K562 (cell line): Measurements from ENCODE around the gene B3GLCT. TPM values are rescaled to one million over a fixed set of nuclear protein-coding genes. Genes with fewer than 3 reads are reported as not detected.

ENCODE experiments used
- ATAC-seq: fragments of 200-7000 bp; cut with Tn5 transposase; 3 replicates; pipeline ENCODE4 v1.9.1; 2020; ENCODE audit warnings: moderate library complexity
- BruUV-seq: library from RNA; stranded (reverse); fragments of 400-500 nt; replicated peaks from 2 replicates; lab custom pipeline; 2021; lab: Mats Ljungman, UMichigan
- CTCF ChIA-PET: fragments of 300-600 bp; formaldehyde crosslinking; extraction: SDS; loops from one replicate; lab custom pipeline; 2021; ENCODE audit warnings: low intra/inter-chr PET ratio; lab: Yijun Ruan, JAX
- POLR2A ChIA-PET: fragments of 300-600, 350-650 bp; sonication (Branson Sonifier 250); formaldehyde crosslinking; extraction: SDS; loops from one replicate; lab custom pipeline; 2021; ENCODE audit warnings: antibody characterized with exemption, inconsistent platforms; lab: Yijun Ruan, JAX
- DNase-seq, 4 experiments: peaks; one replicate each; pipeline versions ENCODE4 v3.0.0 to v3.0.0-alpha.2; 2011 to 2018; ENCODE audit warnings: low spot score in 3 of 4, mixed read lengths in 3 of 4; ENCODE audit errors: extremely low read depth in 1 of 4
- FAIRE-seq: peaks from 2 replicates; lab custom pipeline; 2011; peaks lifted over from hg19 to GRCh38; lab: Jason Lieb, UNC
- H2AFZ ChIP-seq: 2 replicates; pipeline ENCODE4 v1.6.0; 2011; ENCODE audit warnings: low read depth, low read length, control low read depth, inconsistent platforms
- H3K27ac ChIP-seq: fragments of 200-600 bp; 3 replicates; pipeline ENCODE4 v1.8.0; 2011; ENCODE audit warnings: low read depth, mild to moderate bottlenecking, control low read depth, inconsistent platforms, low read length, moderate library complexity, mixed read lengths; ENCODE audit errors: extremely low read depth
- H3K27me3 ChIP-seq, 2 experiments: fragments of 300-600 bp in 1 of 2; 2 replicates in 1 of 2; 3 replicates in 1 of 2; pipeline versions ENCODE4 v1.6.0 to v1.8.0; 2011; ENCODE audit warnings: inconsistent platforms in 2 of 2, low read length in 2 of 2, mild to moderate bottlenecking in 1 of 2, mixed read lengths in 1 of 2, moderate library complexity in 1 of 2; ENCODE audit not compliant: control insufficient read depth in 2 of 2, insufficient read depth in 2 of 2
- H3K36me3 ChIP-seq: fragments of 300-600 bp; 3 replicates; pipeline ENCODE4 v1.8.0; 2011; ENCODE audit warnings: mild to moderate bottlenecking, low read length, inconsistent platforms; ENCODE audit not compliant: control insufficient read depth, insufficient read depth
- H3K4me1 ChIP-seq, 2 experiments: fragments of 200-600 bp in 1 of 2; replicated peaks in 1 of 2; 2 replicates in 1 of 2; 3 replicates in 1 of 2; pipeline versions ENCODE4 v1.5.1 to v1.8.0; 2011; ENCODE audit warnings: inconsistent platforms in 2 of 2, low read length in 2 of 2, mild to moderate bottlenecking in 1 of 2, mixed read lengths in 1 of 2, moderate library complexity in 1 of 2; ENCODE audit not compliant: control insufficient read depth in 2 of 2, insufficient read depth in 2 of 2
- H3K4me2 ChIP-seq: 2 replicates; pipeline ENCODE4 v1.6.1; 2011; ENCODE audit warnings: low read length, control low read depth, inconsistent platforms, mixed read lengths; ENCODE audit not compliant: insufficient read depth
- H3K4me3 ChIP-seq: fragments of 200-600 bp; sonication (generic), shearing (Covaris generic); 2 replicates; pipeline ENCODE4 v1.5.1; 2016; ENCODE audit warnings: control low read depth, inconsistent platforms
- H3K79me2 ChIP-seq: fragments of 200-600 bp; 3 replicates; pipeline ENCODE4 v1.8.0; 2011; ENCODE audit warnings: low read length, inconsistent platforms; ENCODE audit not compliant: control insufficient read depth, insufficient read depth
- H3K9ac ChIP-seq, 2 experiments: 2 replicates each; pipeline versions ENCODE4 v1.6.0 to v1.6.1; 2011; ENCODE audit warnings: low read depth in 2 of 2, low read length in 2 of 2, control low read depth in 1 of 2, inconsistent platforms in 1 of 2, mild to moderate bottlenecking in 1 of 2, mixed read lengths in 1 of 2; ENCODE audit not compliant: insufficient read depth in 1 of 2
- H3K9me1 ChIP-seq: one replicate; pipeline ENCODE4 v1.6.0; 2011; ENCODE audit warnings: inconsistent platforms, mild to moderate bottlenecking, low read length, moderate library complexity; ENCODE audit not compliant: control insufficient read depth, insufficient read depth
- H3K9me3 ChIP-seq: replicated peaks from 2 replicates; pipeline ENCODE4 v1.5.1; 2011; ENCODE audit warnings: low read depth, low read length, inconsistent platforms; ENCODE audit not compliant: control insufficient read depth, insufficient read depth
- H4K20me1 ChIP-seq: replicated peaks from 2 replicates; pipeline ENCODE4 v1.6.1; 2011; ENCODE audit warnings: low read length, inconsistent platforms, mixed read lengths; ENCODE audit not compliant: control insufficient read depth, insufficient read depth
- BRCA1 ChIP-seq, 2 experiments: fragments of 450-650 bp in 1 of 2; sonication (generic) in 1 of 2; formaldehyde crosslinking in 1 of 2; IDR thresholded peaks; 2 replicates each; pipeline versions ENCODE4 v1.5.0 to v1.6.1; 2017 to 2020; ENCODE audit warnings: mild to moderate bottlenecking in 1 of 2, missing genetic modification reagents in 1 of 2
- E2F3 ChIP-seq: fragments of 250-450 bp; sonication (Bioruptor Pico); IDR thresholded peaks from 2 replicates; pipeline ENCODE4 v1.4.0; 2020; ENCODE audit warnings: mild to moderate bottlenecking
- FOXJ2 ChIP-seq: fragments of 200-800 bp; sonication (Bioruptor generic); IDR thresholded peaks from 2 replicates; pipeline ENCODE4 v1.6.1; 2016; ENCODE audit warnings: missing genetic modification characterization, missing compliant biosample characterization
- GMEB1 ChIP-seq: fragments of 250-450 bp; sonication (Bioruptor Pico); IDR thresholded peaks from 2 replicates; pipeline ENCODE4 v1.4.0; 2020; ENCODE audit warnings: mild to moderate bottlenecking
- HDAC6 ChIP-seq: IDR thresholded peaks from 2 replicates; pipeline ENCODE4 v1.6.1; 2012; ENCODE audit warnings: low read depth, mild to moderate bottlenecking, control low read depth, inconsistent platforms, low read length, moderate library complexity
- JUN ChIP-seq, 2 experiments: sonication (generic) in 1 of 2; formaldehyde crosslinking in 1 of 2; IDR thresholded peaks; 2 replicates each; pipeline versions ENCODE4 v1.6.1 to v1.8.0; 2012 to 2022; ENCODE audit warnings: borderline replicate concordance in 2 of 2, mild to moderate bottlenecking in 2 of 2, improper control_type of control experiment in 1 of 2, low read depth in 1 of 2, low read length in 1 of 2, missing genetic modification reagents in 1 of 2
- POLR3A ChIP-seq: IDR thresholded peaks from 2 replicates; pipeline ENCODE4 v1.6.1; 2011; ENCODE audit warnings: borderline replicate concordance, mild to moderate bottlenecking, moderate library complexity; ENCODE audit not compliant: insufficient read length, insufficient read depth; ENCODE audit errors: extremely low read depth
- SPI1 ChIP-seq: IDR thresholded peaks from 2 replicates; pipeline ENCODE4 v1.6.1; 2011; ENCODE audit warnings: low read depth, low read length, control low read depth, borderline replicate concordance
- TARDBP ChIP-seq: fragments of 450-650 bp; IDR thresholded peaks from 2 replicates; pipeline ENCODE4 v1.6.1; 2016
- TFAM ChIP-seq: fragments of 250-450 bp; sonication (Bioruptor Pico); conservative IDR thresholded peaks from 2 replicates; pipeline ENCODE4 v1.5.0; 2021; ENCODE audit warnings: mild to moderate bottlenecking, moderate library complexity
- ZNF668 ChIP-seq: fragments of 250-450 bp; sonication (Bioruptor Pico); IDR thresholded peaks from 2 replicates; pipeline ENCODE4 v1.8.0; 2022; ENCODE audit warnings: mild to moderate bottlenecking, inconsistent platforms
- ZNF707 ChIP-seq: fragments of 250-450 bp; sonication (Bioruptor Pico); conservative IDR thresholded peaks from 2 replicates; pipeline ENCODE4 v1.8.0; 2022; ENCODE audit warnings: inconsistent platforms, mild to moderate bottlenecking, moderate library complexity
- WGBS: fragments of 100-300 bp; shearing (Covaris generic); methylation state at CpG from one replicate; pipeline ENCODE4 v1.1.6; 2016; ENCODE audit warnings: low coverage, mixed read lengths; ENCODE audit not compliant: insufficient coverage; ENCODE audit errors: missing lambda C conversion rate; 5-methylcytosine and 5-hydroxymethylcytosine counted together
- in situ Hi-C: fragments of 300-500 bp; cut with MboI; formaldehyde crosslinking; loops from 4 replicates; pipeline ENCODE4 v1.15.0; 2018; ENCODE audit warnings: inconsistent platforms, mixed read lengths
- intact Hi-C: fragments of 100-400 bp; cut with micrococcal nuclease; formaldehyde crosslinking; loops from 2 replicates; pipeline ENCODE4 v1.14.2; 2022
- polyA plus RNA-seq, 8 experiments: library from polyadenylated mRNA; depleted of rRNA in 4 of 8; stranded (reverse) in 5 of 8; unstranded in 3 of 8; fragments of >200 nt; fragmentation: Nextera tagmentation in 2 of 8; fragmentation: Illumina TruSeq in 1 of 8; extraction: Ambion mirVana in 2 of 8; extraction: Trizol in 1 of 8; gene quantifications; 2 replicates each; pipeline versions ENCODE4 v1.2.1 to v1.2.3, GENCODE V29; 2011 to 2014; ENCODE audit warnings: inconsistent platforms in 1 of 8, missing spikeins in 1 of 8
- total RNA-seq, 7 experiments: library from RNA; depleted of rRNA in 6 of 7; stranded (reverse); fragments of >200 nt in 6 of 7; fragmentation: Illumina TruSeq in 2 of 7; extraction: Trizol in 2 of 7; gene quantifications; 2 replicates each; pipeline versions ENCODE4 v1.2.1 to v1.2.3, GENCODE V29; 2011 to 2021; ENCODE audit warnings: low replicate concordance in 1 of 7
- TF ChIP-seq, protein P1 (sequence below): IDR thresholded peaks from 2 replicates; pipeline ENCODE4 v1.6.1; 2014; ENCODE audit warnings: antibody characterized with exemption

B3GLCT gene
- total and polyA plus RNA-seq, 9 of the 15 experiments (the other 6 are each of a cell fraction or from before 2014, with no cell fraction given), result 1.1 to 5.1 (median 2.9) TPM

DNA sequence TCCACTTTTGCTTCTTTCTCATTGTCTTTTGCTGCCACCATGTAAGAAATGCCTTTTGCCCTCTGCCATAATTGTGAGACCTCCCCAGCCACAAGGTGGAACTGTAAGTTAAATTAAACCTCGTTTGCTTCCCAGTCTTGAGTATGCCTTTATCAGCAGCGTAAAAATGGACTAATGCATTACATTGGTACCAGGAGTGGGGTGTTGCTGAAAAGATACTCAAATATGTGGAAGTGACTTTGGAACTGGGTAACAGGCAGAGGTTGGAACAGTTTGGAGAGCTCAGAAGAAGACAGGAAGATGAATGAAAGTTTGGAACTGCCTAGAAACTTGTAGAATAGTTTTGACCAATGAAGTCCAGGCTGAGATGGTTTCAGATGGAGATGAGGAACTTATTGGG, 115.2 kb downstream of the B3GLCT start:
- Histone ChIP-seq H2AFZ (no peak overlapping the region), H3K27ac (no peak overlapping the region), H3K4me3 (no peak overlapping the region), H3K36me3 (no peaks in the 10 kb centered on the region), H3K9me3 (no peaks in the 10 kb centered on the region), H4K20me1 (no peaks in the 10 kb centered on the region), H3K79me2 (no peaks in the 10 kb centered on the region), H3K4me1 (no peaks in the 10 kb centered on the region), H3K27me3 (no peaks in the 10 kb centered on the region), H3K9ac (no peak overlapping the region), H3K4me2 (no peak overlapping the region), H3K9me1 (no peaks in the 10 kb centered on the region)
- WGBS, result 0% methylated on average over 2 of the region's 2 CpGs
- POLR2A ChIA-PET, result no interaction called here
- DNase-seq (no peak), ATAC-seq (no peak), FAIRE-seq (no peak)
- in situ Hi-C loops, result no loop called here
- TF ChIP-seq ZNF707 (CRISPR knock-in tag) (peak; percentile 95), POLR3A (no peak), TARDBP (no peak)
- intact Hi-C loops, result no loop called here
- CTCF ChIA-PET, result no interaction called here
- no TSS peak for BruUV-seq

GRCh38 chr13:31320946-31321345, 121.2 kb downstream of the B3GLCT start:
- no TSS peak for BruUV-seq
- H3K9me3 ChIP-seq, result no peaks in the 10 kb centered on the region
- H4K20me1 ChIP-seq, result no peaks in the 10 kb centered on the region
- no peak for FAIRE-seq
- no peaks in the 10 kb centered on the region for H3K27me3 ChIP-seq
- intact Hi-C loops, result no loop called here
- in situ Hi-C loops, result no loop called here
- H3K9me1 ChIP-seq, result no peaks in the 10 kb centered on the region
- CTCF ChIA-PET, result no interaction called here
- POLR2A ChIA-PET, result no interaction called here
- H3K79me2 ChIP-seq, result no peaks in the 10 kb centered on the region
- 12% methylated on average over 4 of the region's 4 CpGs for WGBS
- H3K9ac ChIP-seq, result no peak overlapping the region
- H3K27ac ChIP-seq, result no peak overlapping the region
- H3K4me1 ChIP-seq, result no peaks in the 10 kb centered on the region
- H3K4me3 ChIP-seq, result no peak overlapping the region
- no peak overlapping the region for H3K4me2 ChIP-seq
- no peaks in the 10 kb centered on the region for H3K36me3 ChIP-seq
- no peak for ATAC-seq
- H2AFZ ChIP-seq, result no peak overlapping the region
- DNase-seq, result no peak
- TF ChIP-seq HDAC6 (no peak), FOXJ2 (tag) (no peak), SPI1 (no peak), BRCA1 (IDR thresholded peaks at IDR 0.05) (no peak), BRCA1 (CRISPR knock-in tag; IDR thresholded peaks at IDR 0.05) (no peak), TFAM (no peak), GMEB1 (CRISPR knock-in tag) (no peak), E2F3 (CRISPR knock-in tag) (no peak), ZNF668 (CRISPR knock-in tag) (no peak), JUN (IDR thresholded peaks at IDR 0.05; ENCODE audit: borderline replicate concordance, low read depth, low read length) (no peak), JUN (CRISPR knock-in tag; IDR thresholded peaks at IDR 0.05; ENCODE audit: borderline replicate concordance) (no peak)
- TF ChIP-seq, protein P1, sequence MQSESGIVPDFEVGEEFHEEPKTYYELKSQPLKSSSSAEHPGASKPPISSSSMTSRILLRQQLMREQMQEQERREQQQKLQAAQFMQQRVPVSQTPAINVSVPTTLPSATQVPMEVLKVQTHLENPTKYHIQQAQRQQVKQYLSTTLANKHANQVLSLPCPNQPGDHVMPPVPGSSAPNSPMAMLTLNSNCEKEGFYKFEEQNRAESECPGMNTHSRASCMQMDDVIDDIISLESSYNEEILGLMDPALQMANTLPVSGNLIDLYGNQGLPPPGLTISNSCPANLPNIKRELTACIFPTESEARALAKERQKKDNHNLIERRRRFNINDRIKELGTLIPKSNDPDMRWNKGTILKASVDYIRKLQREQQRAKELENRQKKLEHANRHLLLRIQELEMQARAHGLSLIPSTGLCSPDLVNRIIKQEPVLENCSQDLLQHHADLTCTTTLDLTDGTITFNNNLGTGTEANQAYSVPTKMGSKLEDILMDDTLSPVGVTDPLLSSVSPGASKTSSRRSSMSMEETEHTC, result no peak
